ENCODE measurements around the gene SLC22A1. TPM values are rescaled to one million over a fixed set of nuclear protein-coding genes. Genes with fewer than 3 reads are reported as not detected.

SLC22A1 gene
- total RNA-seq, 1 experiment from 2014 or later = 0.98 TPM

GRCh38 chr6:160172704-160173103 is 51.1 kb downstream of the SLC22A1 start:
- no TSS peak for BruUV-seq (replicated peaks)
- Histone ChIP-seq H3K4me3 (ENCODE audit: low read depth in 2 of 2, low read length in 2 of 2) (no peak overlapping the region), H3K9me3 (ENCODE audit: control insufficient read depth, insufficient read depth, low read depth, low read length) (no peaks in the 10 kb centered on the region), H3K4me1 (ENCODE audit: control insufficient read depth, insufficient read depth, low read length) (no peaks in the 10 kb centered on the region), H3K36me3 (ENCODE audit: control insufficient read depth, insufficient read depth, low read length) (no peaks in the 10 kb centered on the region), H3K27ac (ENCODE audit: low read length) (no peak overlapping the region), H3K27me3 (ENCODE audit: control insufficient read depth, insufficient read depth, low read length) (no peaks in the 10 kb centered on the region)
- DNase-seq (ENCODE audit: low read depth, low spot score) = no peak
- intact Hi-C loops (cut with micrococcal nuclease; ENCODE audit: unreplicated experiment) (no loop called here), in situ Hi-C loops (cut with HindIII; ENCODE audit: low pct_unique_long_range_greater_than_20kb, low sequenced_read_pairs) (no loop called here)
- POLR2A ChIA-PET = no interaction called here
- TF ChIP-seq SIN3A (IDR thresholded peaks at IDR 0.05; ENCODE audit: borderline replicate concordance, insufficient read depth, low read depth, low read length) = no peak
- TF ChIP-seq, protein P1, sequence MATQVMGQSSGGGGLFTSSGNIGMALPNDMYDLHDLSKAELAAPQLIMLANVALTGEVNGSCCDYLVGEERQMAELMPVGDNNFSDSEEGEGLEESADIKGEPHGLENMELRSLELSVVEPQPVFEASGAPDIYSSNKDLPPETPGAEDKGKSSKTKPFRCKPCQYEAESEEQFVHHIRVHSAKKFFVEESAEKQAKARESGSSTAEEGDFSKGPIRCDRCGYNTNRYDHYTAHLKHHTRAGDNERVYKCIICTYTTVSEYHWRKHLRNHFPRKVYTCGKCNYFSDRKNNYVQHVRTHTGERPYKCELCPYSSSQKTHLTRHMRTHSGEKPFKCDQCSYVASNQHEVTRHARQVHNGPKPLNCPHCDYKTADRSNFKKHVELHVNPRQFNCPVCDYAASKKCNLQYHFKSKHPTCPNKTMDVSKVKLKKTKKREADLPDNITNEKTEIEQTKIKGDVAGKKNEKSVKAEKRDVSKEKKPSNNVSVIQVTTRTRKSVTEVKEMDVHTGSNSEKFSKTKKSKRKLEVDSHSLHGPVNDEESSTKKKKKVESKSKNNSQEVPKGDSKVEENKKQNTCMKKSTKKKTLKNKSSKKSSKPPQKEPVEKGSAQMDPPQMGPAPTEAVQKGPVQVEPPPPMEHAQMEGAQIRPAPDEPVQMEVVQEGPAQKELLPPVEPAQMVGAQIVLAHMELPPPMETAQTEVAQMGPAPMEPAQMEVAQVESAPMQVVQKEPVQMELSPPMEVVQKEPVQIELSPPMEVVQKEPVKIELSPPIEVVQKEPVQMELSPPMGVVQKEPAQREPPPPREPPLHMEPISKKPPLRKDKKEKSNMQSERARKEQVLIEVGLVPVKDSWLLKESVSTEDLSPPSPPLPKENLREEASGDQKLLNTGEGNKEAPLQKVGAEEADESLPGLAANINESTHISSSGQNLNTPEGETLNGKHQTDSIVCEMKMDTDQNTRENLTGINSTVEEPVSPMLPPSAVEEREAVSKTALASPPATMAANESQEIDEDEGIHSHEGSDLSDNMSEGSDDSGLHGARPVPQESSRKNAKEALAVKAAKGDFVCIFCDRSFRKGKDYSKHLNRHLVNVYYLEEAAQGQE (IDR thresholded peaks at IDR 0.05; ENCODE audit: insufficient read depth in 1 of 2, low read depth in 2 of 2, low read length in 1 of 2) = no peak
- TF ChIP-seq TCF7L2 (IDR thresholded peaks at IDR 0.05; ENCODE audit: low read depth, low read length) = no peak
- TF ChIP-seq, protein P2, sequence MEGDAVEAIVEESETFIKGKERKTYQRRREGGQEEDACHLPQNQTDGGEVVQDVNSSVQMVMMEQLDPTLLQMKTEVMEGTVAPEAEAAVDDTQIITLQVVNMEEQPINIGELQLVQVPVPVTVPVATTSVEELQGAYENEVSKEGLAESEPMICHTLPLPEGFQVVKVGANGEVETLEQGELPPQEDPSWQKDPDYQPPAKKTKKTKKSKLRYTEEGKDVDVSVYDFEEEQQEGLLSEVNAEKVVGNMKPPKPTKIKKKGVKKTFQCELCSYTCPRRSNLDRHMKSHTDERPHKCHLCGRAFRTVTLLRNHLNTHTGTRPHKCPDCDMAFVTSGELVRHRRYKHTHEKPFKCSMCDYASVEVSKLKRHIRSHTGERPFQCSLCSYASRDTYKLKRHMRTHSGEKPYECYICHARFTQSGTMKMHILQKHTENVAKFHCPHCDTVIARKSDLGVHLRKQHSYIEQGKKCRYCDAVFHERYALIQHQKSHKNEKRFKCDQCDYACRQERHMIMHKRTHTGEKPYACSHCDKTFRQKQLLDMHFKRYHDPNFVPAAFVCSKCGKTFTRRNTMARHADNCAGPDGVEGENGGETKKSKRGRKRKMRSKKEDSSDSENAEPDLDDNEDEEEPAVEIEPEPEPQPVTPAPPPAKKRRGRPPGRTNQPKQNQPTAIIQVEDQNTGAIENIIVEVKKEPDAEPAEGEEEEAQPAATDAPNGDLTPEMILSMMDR (IDR thresholded peaks at IDR 0.05) = no peak
- TF ChIP-seq POLR2AphosphoS5 (IDR thresholded peaks at IDR 0.05; ENCODE audit: low read depth, low read length) = no peak
- CTCF ChIA-PET = no interaction called here
- no peak for ATAC-seq

GRCh38 chr6:160173806-160174527 is 52.4 kb downstream of the SLC22A1 start:
- in situ Hi-C loops (cut with HindIII; ENCODE audit: low pct_unique_long_range_greater_than_20kb, low sequenced_read_pairs) (no loop called here), intact Hi-C loops (cut with micrococcal nuclease; ENCODE audit: unreplicated experiment) (no loop called here)
- ChIA-PET CTCF (no interaction called here), POLR2A (no interaction called here)
- H3K4me3 ChIP-seq (ENCODE audit: low read depth in 2 of 2, low read length in 2 of 2) = no peak overlapping the region
- TF ChIP-seq TCF7L2 (IDR thresholded peaks at IDR 0.05; ENCODE audit: low read depth, low read length) (no peak), SIN3A (IDR thresholded peaks at IDR 0.05; ENCODE audit: borderline replicate concordance, insufficient read depth, low read depth, low read length) (no peak), POLR2AphosphoS5 (IDR thresholded peaks at IDR 0.05; ENCODE audit: low read depth, low read length) (no peak)
- TF ChIP-seq, protein P1 (IDR thresholded peaks at IDR 0.05; ENCODE audit: insufficient read depth in 1 of 2, low read depth in 2 of 2, low read length in 1 of 2) = no peak
- TF ChIP-seq, protein P2 (IDR thresholded peaks at IDR 0.05) = no peak
- DNase-seq (ENCODE audit: low read depth, low spot score) = no peak
- no peak overlapping the region for H3K27ac ChIP-seq (ENCODE audit: low read length)
- no TSS peak for BruUV-seq (replicated peaks)
- H3K27me3 ChIP-seq (ENCODE audit: control insufficient read depth, insufficient read depth, low read length) = no peaks in the 10 kb centered on the region
- H3K36me3 ChIP-seq (ENCODE audit: control insufficient read depth, insufficient read depth, low read length) = no peaks in the 10 kb centered on the region
- no peak for ATAC-seq
- H3K9me3 ChIP-seq (ENCODE audit: control insufficient read depth, insufficient read depth, low read depth, low read length) = no peaks in the 10 kb centered on the region
- H3K4me1 ChIP-seq (ENCODE audit: control insufficient read depth, insufficient read depth, low read length) = no peaks in the 10 kb centered on the region

All from Panc1 (cell line).